ENCODE measurements around the gene ADAMTS2. TPM values are rescaled to one million over a fixed set of nuclear protein-coding genes. Genes with fewer than 3 reads are reported as not detected.

ADAMTS2 gene
- total RNA-seq, 1 experiment from 2014 or later, result 3.9 TPM

- no peak for TF ChIP-seq YY1 (IDR thresholded peaks at IDR 0.05; ENCODE audit: extremely low read depth, insufficient replicate concordance, low read depth, low read length)
Measured at GRCh38 chr5:179371681-179372680, 26.7 kb upstream of the ADAMTS2 start (continued).

- Histone ChIP-seq H3K4me3 (replicated peaks in 1 of 2; ENCODE audit: low read depth in 1 of 2, low read length in 2 of 2) (no peak overlapping the region), H3K27me3 (ENCODE audit: insufficient read depth, low read length) (no peaks in the 10 kb centered on the region), H3K36me3 (ENCODE audit: control insufficient read depth in 1 of 2, insufficient read depth in 2 of 2, low read length in 2 of 2) (no peaks in the 10 kb centered on the region), H3K4me1 (ENCODE audit: control insufficient read depth in 1 of 2, insufficient read depth in 2 of 2, low read length in 2 of 2) (no peaks in the 10 kb centered on the region), H2AFZ (ENCODE audit: low read depth, low read length, poor library complexity, severe bottlenecking) (no peak overlapping the region), H3K9ac (ENCODE audit: low read length) (no peak overlapping the region), H3K9me3 (ENCODE audit: control insufficient read depth in 1 of 2, insufficient read depth in 1 of 2, low read depth in 1 of 2, low read length in 2 of 2) (no peaks in the 10 kb centered on the region), H3K27ac (ENCODE audit: low read depth, low read length) (no peak overlapping the region), H3K9me2 (ENCODE audit: insufficient read depth) (no peaks in the 10 kb centered on the region), H4K20me1 (ENCODE audit: insufficient read depth) (no peaks in the 10 kb centered on the region), H3K79me2 (ENCODE audit: insufficient read depth, low read length) (no peaks in the 10 kb centered on the region), H3K4me2 (ENCODE audit: low read length) (no peak overlapping the region)
- TF ChIP-seq TCF7L2 (IDR thresholded peaks at IDR 0.05; ENCODE audit: borderline replicate concordance, extremely low read depth, insufficient read depth, insufficient read length), result no peak
- TF ChIP-seq SP1 (IDR thresholded peaks at IDR 0.05; ENCODE audit: low read depth), result no peak
- TF ChIP-seq CBX3 (IDR thresholded peaks at IDR 0.05; ENCODE audit: low read depth), result no peak
- TF ChIP-seq YY1 (IDR thresholded peaks at IDR 0.05; ENCODE audit: extremely low read depth, insufficient replicate concordance, low read depth, low read length), result no peak
- no peak for TF ChIP-seq ZFX (IDR thresholded peaks at IDR 0.05)
- no peak for TF ChIP-seq CEBPB (IDR thresholded peaks at IDR 0.05; ENCODE audit: low read depth)
- TF ChIP-seq ATF3 (IDR thresholded peaks at IDR 0.05), result no peak
- TF ChIP-seq REST (IDR thresholded peaks at IDR 0.05; ENCODE audit: low read depth), result no peak
- TF ChIP-seq ELF1 (IDR thresholded peaks at IDR 0.05; ENCODE audit: borderline replicate concordance, low read depth), result no peak
- TF ChIP-seq EZH2phosphoT487 (IDR thresholded peaks at IDR 0.05; ENCODE audit: borderline replicate concordance), result no peak
- TF ChIP-seq EGR1 (IDR thresholded peaks at IDR 0.05; ENCODE audit: low read depth), result no peak
- TF ChIP-seq POLR2AphosphoS5 (IDR thresholded peaks at IDR 0.05; ENCODE audit: low read depth, low read length), result no peak
- no peak for TF ChIP-seq ZNF274 (IDR thresholded peaks at IDR 0.05; ENCODE audit: low read depth, low read length)
- no peak for TF ChIP-seq EZH2 (IDR thresholded peaks at IDR 0.05)
- no peak for TF ChIP-seq ZBTB33 (IDR thresholded peaks at IDR 0.05; ENCODE audit: extremely low read depth, insufficient replicate concordance, low read length)
- TF ChIP-seq SRF (IDR thresholded peaks at IDR 0.05; ENCODE audit: low read depth), result no peak
- no peak for TF ChIP-seq MAX (IDR thresholded peaks at IDR 0.05)
- TF ChIP-seq POLR2A (IDR thresholded peaks at IDR 0.05; ENCODE audit: borderline replicate concordance, extremely low read depth, insufficient read depth, insufficient read length), result no peak
- no peak for TF ChIP-seq JUND (IDR thresholded peaks at IDR 0.05)
- BruUV-seq (replicated peaks), result no TSS peak
- DNase-seq (ENCODE audit: low read depth, low spot score) (no peak), ATAC-seq (no peak)
- intact Hi-C loops (cut with micrococcal nuclease), result no loop called here
- POLR2A ChIA-PET, result no interaction called here
- CTCF ChIA-PET, result no interaction called here
- RAD21 ChIA-PET (ENCODE audit: low non-redundant PET in 1 of 2, low total read pairs in 2 of 2, uncharacterized antibody in 2 of 2, unreplicated experiment in 2 of 2), result no interaction called here
Measured at GRCh38 chr5:179371121-179371510, 25.9 kb upstream of the ADAMTS2 start.

Measured in HCT116 (cell line).